CD4-positive, alpha-beta T cell (primary cell): Measurements from ENCODE around the gene SORL1-AS1.

ENCODE experiments used
- ATAC-seq: fragments of 200-7000 bp; cut with Tn5 transposase; one replicate; pipeline ENCODE4 v1.10.0; 2022; ENCODE audit warnings: mild to moderate bottlenecking; ENCODE audit not compliant: poor library complexity
- CTCF ChIA-PET: fragments of 350-600 bp; sonication (Branson Sonifier 250); formaldehyde crosslinking; loops from one replicate; lab custom pipeline; 2021; ENCODE audit warnings: antibody characterized with exemption, inconsistent platforms; lab: Charles Lee
- POLR2A ChIA-PET: fragments of 350-600 bp; sonication (Branson Sonifier 250); formaldehyde crosslinking; loops from one replicate; lab custom pipeline; 2021; ENCODE audit warnings: antibody characterized with exemption, inconsistent platforms; lab: Charles Lee
- DNase-seq, 14 experiments: peaks; one replicate each; pipeline ENCODE4 v3.0.0-alpha.2; 2013 to 2020; ENCODE audit warnings: mixed read lengths in 2 of 14
- H3K27ac ChIP-seq, 2 donors: one replicate each; pipeline versions ENCODE4 v1.5.1 to v1.7.0; 2013; ENCODE audit warnings: low read length in 2 of 2, low read depth in 1 of 2, mild to moderate bottlenecking in 1 of 2
- H3K27me3 ChIP-seq, 2 experiments: 1 replicate in 1 of 2; 2 replicates in 1 of 2; pipeline versions ENCODE4 v1.6.1 to v1.7.0; 2013; ENCODE audit warnings: low read length in 2 of 2, control low read depth in 1 of 2, mild to moderate bottlenecking in 1 of 2, moderate library complexity in 1 of 2; ENCODE audit not compliant: insufficient read depth in 2 of 2, control insufficient read depth in 1 of 2
- H3K36me3 ChIP-seq: one replicate; pipeline ENCODE4 v1.6.1; 2013; ENCODE audit warnings: low read length, control low read depth; ENCODE audit not compliant: insufficient read depth
- H3K4me1 ChIP-seq: one replicate; pipeline ENCODE4 v1.6.1; 2013; ENCODE audit warnings: low read length, control low read depth; ENCODE audit not compliant: insufficient read depth
- H3K4me3 ChIP-seq: one replicate; pipeline ENCODE4 v1.5.1; 2013; ENCODE audit warnings: mild to moderate bottlenecking, low read length, moderate library complexity
- H3K9me3 ChIP-seq, 2 experiments: 1 replicate in 1 of 2; 2 replicates in 1 of 2; pipeline versions ENCODE4 v1.6.1 to v1.7.0; 2013; ENCODE audit warnings: low read length in 2 of 2, mild to moderate bottlenecking in 2 of 2, control low read depth in 1 of 2, moderate library complexity in 1 of 2; ENCODE audit not compliant: control insufficient read depth in 1 of 2, insufficient read depth in 1 of 2
- H3K27ac Mint-ChIP-seq: one replicate; pipeline ENCODE4 v1.8.0; 2020; ENCODE audit warnings: mixed read lengths
- H3K27me3 Mint-ChIP-seq: one replicate; pipeline ENCODE4 v1.8.0; 2021; ENCODE audit warnings: mixed read lengths
- H3K36me3 Mint-ChIP-seq: one replicate; pipeline ENCODE4 v1.8.0; 2021; ENCODE audit warnings: low read depth, mixed read lengths
- H3K4me1 Mint-ChIP-seq: one replicate; pipeline ENCODE4 v1.8.0; 2021; ENCODE audit warnings: low read depth, mixed read lengths
- H3K4me3 Mint-ChIP-seq: one replicate; pipeline ENCODE4 v1.8.0; 2020; ENCODE audit warnings: mild to moderate bottlenecking, mixed read lengths
- H3K9me3 Mint-ChIP-seq: one replicate; pipeline ENCODE4 v1.8.0; 2020; ENCODE audit warnings: mixed read lengths
- intact Hi-C, 2 experiments: fragments of 100-400 bp; cut with DNase I in 1 of 2; cut with micrococcal nuclease in 1 of 2; formaldehyde crosslinking; loops; one replicate each; pipeline versions ENCODE4 v1.15.1 to v1.9.0; 2023 to 2025; cut with DNase I, micrococcal nuclease
- TF ChIP-seq, protein P1 (sequence below): fragments of 200-600 bp; IDR thresholded peaks from one replicate; pipeline ENCODE4 v1.8.0; 2022; ENCODE audit warnings: antibody characterized with exemption, mild to moderate bottlenecking

SORL1-AS1 gene

DNA sequence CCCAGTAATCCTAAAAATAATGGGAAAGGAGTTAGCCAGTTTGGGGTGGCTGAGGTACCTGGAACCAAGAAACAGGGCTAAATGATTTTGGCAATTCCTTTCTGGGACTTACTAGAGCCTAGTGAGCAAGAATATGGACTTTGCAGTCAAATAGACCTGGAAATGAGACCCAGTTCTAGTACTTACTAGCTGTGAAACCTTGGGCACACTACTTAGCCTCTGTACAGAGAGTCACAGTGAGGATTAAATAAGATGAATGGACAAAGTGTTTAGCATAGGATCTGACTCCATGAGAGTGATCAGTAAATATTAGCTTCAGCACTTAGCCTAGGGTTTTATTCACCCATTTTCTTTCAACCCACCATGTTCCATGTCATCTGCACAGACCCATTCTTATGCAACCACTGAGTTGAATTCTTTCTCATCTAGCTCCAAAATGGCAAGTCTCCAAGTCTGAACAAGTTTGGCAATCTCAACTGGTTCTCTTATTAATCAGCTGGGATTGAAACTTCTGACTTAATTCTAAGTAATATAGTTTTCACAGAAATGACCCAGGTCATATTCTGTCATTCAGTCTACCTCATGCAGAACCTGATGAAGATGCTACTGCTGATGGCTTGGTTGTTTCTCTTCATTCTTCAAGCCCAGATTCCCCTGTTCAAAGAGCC is 15.6 kb downstream of the SORL1-AS1 start:
- no peak overlapping the region for H3K4me3 Mint-ChIP-seq
- no peaks in the 10 kb centered on the region for H3K9me3 Mint-ChIP-seq
- H3K4me3 ChIP-seq = no peak overlapping the region
- TF ChIP-seq, protein P1, sequence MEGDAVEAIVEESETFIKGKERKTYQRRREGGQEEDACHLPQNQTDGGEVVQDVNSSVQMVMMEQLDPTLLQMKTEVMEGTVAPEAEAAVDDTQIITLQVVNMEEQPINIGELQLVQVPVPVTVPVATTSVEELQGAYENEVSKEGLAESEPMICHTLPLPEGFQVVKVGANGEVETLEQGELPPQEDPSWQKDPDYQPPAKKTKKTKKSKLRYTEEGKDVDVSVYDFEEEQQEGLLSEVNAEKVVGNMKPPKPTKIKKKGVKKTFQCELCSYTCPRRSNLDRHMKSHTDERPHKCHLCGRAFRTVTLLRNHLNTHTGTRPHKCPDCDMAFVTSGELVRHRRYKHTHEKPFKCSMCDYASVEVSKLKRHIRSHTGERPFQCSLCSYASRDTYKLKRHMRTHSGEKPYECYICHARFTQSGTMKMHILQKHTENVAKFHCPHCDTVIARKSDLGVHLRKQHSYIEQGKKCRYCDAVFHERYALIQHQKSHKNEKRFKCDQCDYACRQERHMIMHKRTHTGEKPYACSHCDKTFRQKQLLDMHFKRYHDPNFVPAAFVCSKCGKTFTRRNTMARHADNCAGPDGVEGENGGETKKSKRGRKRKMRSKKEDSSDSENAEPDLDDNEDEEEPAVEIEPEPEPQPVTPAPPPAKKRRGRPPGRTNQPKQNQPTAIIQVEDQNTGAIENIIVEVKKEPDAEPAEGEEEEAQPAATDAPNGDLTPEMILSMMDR = no peak
- H3K27ac Mint-ChIP-seq = no peak overlapping the region
- no peaks in the 10 kb centered on the region for H3K27me3 Mint-ChIP-seq
- H3K36me3 Mint-ChIP-seq = peaks cover 5% of the 10 kb centered on the region
- no peaks in the 10 kb centered on the region for H3K36me3 ChIP-seq
- POLR2A ChIA-PET = interaction anchor here (2.8 to 4.2 kb wide), 2 partner anchors 10 to 14 kb away, joined by 9 to 46 read pairs; partner anchors contain the start of genes SORL1 and SORL1-AS1
- no peaks in the 10 kb centered on the region for H3K27me3 ChIP-seq
- peaks cover 13% of the 10 kb centered on the region for H3K4me1 ChIP-seq
- intact Hi-C loops = no loop called here
- H3K9me3 ChIP-seq = no peaks in the 10 kb centered on the region
- DNase-seq = no peak
- ATAC-seq = no peak
- CTCF ChIA-PET = interaction anchor here (0.9 to 2.2 kb wide), 2 partner anchors 10 to 51 kb away, joined by 3 to 5 read pairs; no protein-coding TSS in a partner anchor
- H3K4me1 Mint-ChIP-seq = peaks cover 55% of the 10 kb centered on the region
- H3K27ac ChIP-seq = no peak overlapping the region

DNA sequence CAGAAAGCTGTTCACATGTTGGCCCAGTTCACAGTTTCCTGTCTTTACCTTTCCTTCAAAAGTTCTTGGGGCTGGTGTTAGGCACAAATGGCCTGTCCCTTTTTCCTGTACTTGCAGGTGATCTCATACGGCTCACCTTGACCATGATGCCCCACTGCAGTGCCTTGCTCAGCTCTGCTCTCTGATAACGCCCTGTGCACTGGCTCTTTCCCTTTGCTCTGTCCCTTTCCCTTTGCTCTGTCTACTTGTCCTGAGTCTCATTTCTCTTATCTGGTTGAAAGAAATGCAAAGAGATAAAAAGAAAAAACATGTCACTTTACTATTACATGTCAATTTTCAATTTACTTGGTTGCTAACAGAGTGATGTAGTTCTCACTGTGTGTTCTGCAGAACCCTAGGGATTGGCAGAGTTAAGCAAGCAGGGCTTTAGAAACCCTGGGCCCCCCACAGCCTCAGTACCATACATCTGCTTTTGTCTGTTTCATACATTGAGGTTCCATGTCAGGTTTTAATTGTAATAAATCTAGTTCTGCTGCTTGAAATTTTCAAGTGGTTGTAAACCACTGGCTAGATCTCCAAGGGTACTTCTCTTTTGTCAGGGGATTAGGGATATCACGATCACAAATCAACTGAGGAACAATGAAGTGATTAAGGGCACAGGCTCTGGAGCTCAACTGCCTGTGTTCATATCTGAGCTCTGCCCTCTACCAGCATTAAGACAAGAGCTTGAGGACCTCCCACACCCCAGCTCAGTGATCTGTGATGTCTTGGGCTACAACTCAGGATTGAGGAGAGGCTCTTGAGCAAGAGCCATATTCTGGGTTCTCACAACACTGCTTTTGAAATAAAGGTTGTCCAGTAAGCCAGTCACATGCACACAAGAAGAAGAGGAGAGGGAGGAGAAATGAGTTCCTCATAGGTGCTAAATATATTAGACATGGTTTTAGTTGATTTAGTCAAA is 16.9 kb downstream of the SORL1-AS1 start:
- Histone ChIP-seq H3K27me3 (no peaks in the 10 kb centered on the region), H3K4me3 (no peak overlapping the region), H3K4me1 (peaks cover 13% of the 10 kb centered on the region), H3K9me3 (no peaks in the 10 kb centered on the region), H3K36me3 (no peaks in the 10 kb centered on the region), H3K27ac (no peak overlapping the region)
- DNase-seq = no peak
- TF ChIP-seq, protein P1 = no peak
- Mint-ChIP-seq H3K4me3 (no peak overlapping the region), H3K27ac (peak overlapping the region; percentile 57), H3K4me1 (peaks cover 53% of the 10 kb centered on the region), H3K9me3 (no peaks in the 10 kb centered on the region), H3K27me3 (no peaks in the 10 kb centered on the region), H3K36me3 (no peaks in the 10 kb centered on the region)
- intact Hi-C loops = no loop called here
- CTCF ChIA-PET = interaction anchor here (0.6 to 2.2 kb wide), 2 partner anchors 9 to 226 kb away, joined by 3 to 5 read pairs; no protein-coding TSS in a partner anchor
- POLR2A ChIA-PET = interaction anchor here (0.9 to 4.2 kb wide), 5 partner anchors 8 to 32 kb away, joined by 3 to 46 read pairs (median 6); partner anchors contain the start of genes SORL1 and SORL1-AS1
- no peak for ATAC-seq

DNA sequence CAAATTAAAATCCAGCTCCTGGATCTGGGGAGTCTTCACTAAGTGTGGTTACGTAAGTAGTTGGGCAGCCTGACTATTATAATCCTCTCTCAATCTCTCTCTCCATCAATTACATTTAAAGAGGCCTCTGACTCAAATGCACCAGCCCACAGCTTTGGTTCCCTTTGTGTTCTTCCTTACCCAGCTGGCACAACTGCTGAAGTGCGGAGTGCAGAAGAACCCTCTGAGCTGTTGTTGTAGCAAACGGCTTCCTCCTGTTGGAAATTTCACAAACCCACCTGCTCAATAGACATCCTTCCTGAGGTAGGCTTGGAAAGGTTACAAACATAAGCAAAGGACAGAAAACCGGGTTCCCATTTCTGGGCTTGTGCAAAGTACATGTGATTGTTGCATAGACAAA is 17.6 kb downstream of the SORL1-AS1 start:
- no peak overlapping the region for H3K4me3 Mint-ChIP-seq
- H3K27me3 ChIP-seq = no peaks in the 10 kb centered on the region
- peaks cover 13% of the 10 kb centered on the region for H3K4me1 ChIP-seq
- POLR2A ChIA-PET = interaction anchor here (0.9 to 4.2 kb wide), 5 partner anchors 8 to 33 kb away, joined by 3 to 46 read pairs (median 6); partner anchors contain the start of genes SORL1 and SORL1-AS1
- H3K36me3 Mint-ChIP-seq = no peaks in the 10 kb centered on the region
- no peaks in the 10 kb centered on the region for H3K9me3 ChIP-seq
- peaks cover 46% of the 10 kb centered on the region for H3K4me1 Mint-ChIP-seq
- no peak for ATAC-seq
- CTCF ChIA-PET = interaction anchor here (0.6 kb wide), 1 partner anchor 225 kb away, joined by 3 read pairs; no protein-coding TSS in a partner anchor
- no peaks in the 10 kb centered on the region for H3K36me3 ChIP-seq
- intact Hi-C loops = no loop called here
- TF ChIP-seq, protein P1 = no peak
- DNase-seq = no peak
- H3K27ac Mint-ChIP-seq = peak overlapping the region; percentile 57
- no peaks in the 10 kb centered on the region for H3K27me3 Mint-ChIP-seq
- no peaks in the 10 kb centered on the region for H3K9me3 Mint-ChIP-seq
- no peak overlapping the region for H3K4me3 ChIP-seq
- no peak overlapping the region for H3K27ac ChIP-seq
